ENCODE data around the gene DCLRE1A. TPM values are rescaled to one million over a fixed set of nuclear protein-coding genes. Genes with fewer than 3 reads are reported as not detected.

Gene DCLRE1A
- polyA plus RNA-seq (2013, experiment 1 of 2; ENCODE audit: insufficient read length): 4.5 TPM
- polyA plus RNA-seq (2013, experiment 2 of 2; ENCODE audit: insufficient read length): 4.9 TPM

DNA sequence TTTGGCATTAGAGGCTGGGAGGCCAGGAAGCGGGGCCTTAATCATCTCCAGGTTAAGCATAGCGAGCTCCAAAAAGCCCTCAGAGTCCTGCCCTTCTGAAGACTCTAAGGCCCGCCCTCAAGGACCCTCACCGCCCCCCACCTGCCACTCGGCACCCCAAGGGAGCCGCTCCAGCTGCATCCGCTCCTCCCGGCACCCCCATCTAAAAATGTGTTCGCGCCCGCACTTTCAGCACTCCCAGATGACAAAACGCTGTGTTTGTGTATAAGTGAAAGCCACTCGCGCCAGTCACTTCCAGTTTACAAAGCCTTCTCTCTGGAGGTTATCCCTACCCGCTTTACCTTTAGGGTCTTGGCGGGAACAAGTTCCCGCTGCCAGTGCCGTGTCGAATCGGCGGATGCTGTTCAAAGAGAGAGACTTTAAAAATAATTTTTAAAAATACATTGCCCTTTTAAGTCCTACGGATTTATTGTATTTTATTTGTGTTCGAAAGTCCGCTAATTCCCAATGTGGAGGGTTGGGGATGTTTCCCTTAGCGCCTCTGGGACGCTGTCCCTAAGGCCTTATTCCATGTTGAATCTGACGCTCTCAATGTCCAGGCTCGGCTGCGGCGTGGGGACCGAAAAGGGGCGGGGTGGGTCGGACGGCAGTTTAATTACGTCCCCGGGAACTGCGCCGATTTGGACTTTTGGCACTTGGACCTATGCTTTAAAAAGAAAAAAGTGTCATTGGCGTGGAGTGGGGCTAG is at the start of gene DCLRE1A, which contains the start of gene NHLRC2:
DCLRE1A (minus strand) TSS at position 70 of the 748 bp plus-strand sequence. CDS start 900 bp downstream, outside the sequence.
NHLRC2 (plus strand) TSS at position 649 of the 748 bp plus-strand sequence. CDS start 212 bp downstream, outside the sequence.
- peak; percentile 86 for DNase-seq

DNA sequence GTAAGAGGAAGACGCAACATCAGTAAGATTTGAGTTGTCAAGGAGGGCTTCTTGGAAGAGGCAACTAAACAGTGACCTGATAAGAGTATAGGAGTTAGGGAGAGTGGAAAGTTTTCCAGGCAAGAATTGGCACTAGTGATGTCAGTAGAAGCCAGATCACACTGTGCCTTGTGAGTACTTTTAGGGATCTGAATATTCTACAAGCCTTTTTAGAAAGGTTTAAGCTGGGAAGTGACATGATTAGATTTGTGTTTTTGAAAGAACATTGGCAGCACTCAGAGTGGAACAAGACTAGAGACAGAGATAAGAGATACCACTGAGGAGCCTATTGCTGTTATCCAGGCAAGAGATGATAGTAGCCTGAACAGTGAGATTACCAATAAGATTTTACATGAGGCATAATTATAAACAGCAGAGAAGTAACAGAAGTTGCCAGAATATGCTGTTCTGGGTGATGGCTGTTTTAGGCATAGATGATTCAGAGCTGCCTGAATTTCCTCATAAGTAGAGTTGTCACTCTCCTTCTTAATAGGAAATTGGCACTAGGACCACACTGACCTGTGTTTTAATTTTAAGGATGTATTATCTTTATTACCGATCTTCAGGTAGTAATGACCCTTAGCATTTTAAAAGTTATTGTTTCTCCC is 46.2 kb upstream of the DCLRE1A start:
- DNase-seq: no peak

DNA sequence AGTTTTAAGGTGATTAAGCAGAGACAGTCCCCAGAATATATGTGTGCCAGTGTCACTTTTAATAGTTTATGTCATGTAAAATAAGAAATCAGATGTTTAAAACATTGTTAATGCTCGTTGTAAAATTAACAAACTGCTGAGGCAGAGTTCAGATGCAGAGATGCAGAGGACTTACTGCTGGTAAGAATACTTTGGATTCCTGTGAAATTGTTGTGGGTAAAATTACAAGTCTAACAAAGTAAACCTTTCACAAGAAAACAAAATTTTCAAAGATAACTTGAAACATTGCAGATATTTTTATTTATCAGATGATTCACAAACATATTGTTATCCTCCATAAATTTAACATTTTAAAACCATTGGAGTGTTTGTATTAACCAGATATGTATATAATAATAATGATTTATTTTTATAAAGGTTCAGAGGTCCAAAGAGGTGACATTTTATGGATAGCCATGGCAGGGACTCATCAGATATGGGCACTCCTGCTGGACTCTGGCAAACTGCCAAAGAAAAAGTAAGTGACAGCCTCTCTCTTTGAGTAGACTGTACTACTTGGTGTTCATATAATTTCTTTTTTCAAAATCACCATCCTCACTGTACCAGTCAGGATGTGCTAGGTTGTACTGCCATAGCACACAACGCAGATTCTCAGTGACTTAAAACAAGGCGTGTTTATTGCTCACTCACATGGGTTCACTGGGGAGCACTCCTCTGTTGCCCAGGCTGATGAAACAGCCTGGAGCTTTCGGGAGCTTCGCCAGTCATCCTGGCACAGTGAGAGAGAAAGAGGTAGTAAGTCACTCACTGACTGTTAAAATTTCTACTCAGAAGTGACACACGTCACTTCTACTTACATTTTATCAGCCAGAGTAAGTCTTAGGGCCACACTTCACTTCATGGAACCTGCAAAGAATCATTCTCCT is 44.1 kb upstream of the DCLRE1A start:
- DNase-seq: no peak

DNA sequence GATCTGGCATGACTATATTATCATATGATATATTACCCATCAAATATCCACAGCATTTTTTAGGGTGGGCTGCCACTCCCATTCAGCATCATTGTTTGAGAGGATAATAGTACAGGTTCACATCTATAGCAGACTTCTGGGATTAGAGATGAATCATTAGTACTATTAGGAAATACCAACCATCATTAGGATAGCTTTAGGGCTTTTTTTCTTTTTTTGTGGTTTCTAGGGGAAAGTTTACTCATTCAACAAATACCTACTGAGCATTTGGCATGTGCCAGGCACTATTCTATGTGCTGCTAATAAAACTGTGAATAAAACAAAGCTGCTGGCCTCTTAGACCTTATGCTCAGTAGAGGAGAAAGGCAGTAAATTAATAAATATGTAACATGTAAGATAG is 41.1 kb upstream of the DCLRE1A start:
- DNase-seq: peak; percentile 40

DNA sequence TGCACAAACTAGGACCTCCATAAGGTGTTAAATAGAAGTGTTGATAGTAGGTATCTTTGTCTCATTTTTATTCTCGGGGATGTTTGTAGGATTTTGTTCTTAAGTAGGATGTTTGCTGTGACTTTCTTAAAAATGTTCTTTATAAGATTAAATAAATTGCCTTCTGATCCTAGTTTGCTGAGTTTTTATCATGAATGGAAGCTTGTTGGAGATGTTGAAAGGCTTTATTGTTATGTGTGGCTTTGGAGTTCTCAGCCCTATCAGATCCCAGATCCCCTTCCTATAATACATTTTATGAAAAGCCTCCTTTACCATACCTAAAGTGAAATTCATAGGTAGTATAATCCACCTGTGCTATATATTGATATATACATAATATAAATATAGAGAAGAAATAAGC is 40.7 kb upstream of the DCLRE1A start:
- DNase-seq: no peak

DNA sequence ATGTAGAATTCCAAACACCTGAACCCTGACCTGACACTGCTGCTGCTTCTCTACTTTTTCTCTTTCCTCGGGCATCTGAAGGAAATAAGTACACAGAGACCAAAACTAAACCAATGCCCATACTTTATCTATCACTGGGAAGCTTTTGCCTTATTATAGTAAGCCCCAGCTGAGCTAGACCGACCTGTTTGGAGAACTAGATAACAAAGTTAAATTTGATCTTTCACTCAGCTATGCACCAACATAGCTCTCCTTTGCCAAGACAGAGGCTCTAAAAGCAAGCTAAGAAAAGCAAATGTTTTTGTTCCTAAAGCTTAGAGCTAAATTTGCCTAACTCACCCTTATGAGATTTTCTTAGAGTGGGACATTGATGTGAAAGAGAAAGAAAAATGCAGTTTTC is 39.7 kb upstream of the DCLRE1A start:
- DNase-seq: no peak

DNA sequence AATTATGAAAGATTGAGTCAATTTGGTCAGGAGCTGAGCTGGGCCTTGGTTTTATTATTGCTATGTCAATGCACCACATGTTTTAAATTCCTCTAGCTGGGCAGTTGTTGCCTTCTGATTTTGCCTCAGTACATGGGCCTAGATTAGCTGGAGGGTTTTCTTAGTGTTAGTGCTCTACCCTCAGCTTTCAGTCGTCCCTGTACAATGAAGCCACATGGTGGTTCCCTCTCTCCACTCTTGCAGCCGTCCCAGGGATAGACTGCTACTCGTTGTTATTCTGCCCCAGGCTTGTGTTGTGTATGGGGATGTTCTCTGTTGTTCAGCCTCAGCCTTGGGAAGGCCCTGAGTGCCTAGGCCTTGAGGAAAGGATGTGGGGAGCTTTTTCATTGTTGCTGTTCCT is 37.6 kb upstream of the DCLRE1A start:
- no peak for DNase-seq

DNA sequence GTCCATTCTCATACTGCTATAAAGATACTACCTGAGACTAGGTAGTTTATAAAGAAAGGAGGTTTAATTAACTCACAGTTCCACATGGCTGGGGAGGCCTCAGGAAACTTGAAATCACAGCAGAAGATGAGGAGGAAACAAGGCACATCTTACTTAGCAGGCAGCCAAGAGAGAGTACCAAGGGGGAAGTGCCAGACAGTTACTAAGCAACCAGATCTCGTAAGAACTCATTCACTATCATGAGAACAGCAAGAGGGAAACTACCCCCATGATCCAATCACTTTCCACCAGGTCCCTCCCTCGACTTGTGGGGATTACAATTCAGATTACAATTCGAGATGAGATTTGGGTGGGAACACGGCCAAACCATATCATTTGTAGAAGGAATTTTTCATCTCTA is 36.9 kb upstream of the DCLRE1A start:
- no peak for DNase-seq

DNA sequence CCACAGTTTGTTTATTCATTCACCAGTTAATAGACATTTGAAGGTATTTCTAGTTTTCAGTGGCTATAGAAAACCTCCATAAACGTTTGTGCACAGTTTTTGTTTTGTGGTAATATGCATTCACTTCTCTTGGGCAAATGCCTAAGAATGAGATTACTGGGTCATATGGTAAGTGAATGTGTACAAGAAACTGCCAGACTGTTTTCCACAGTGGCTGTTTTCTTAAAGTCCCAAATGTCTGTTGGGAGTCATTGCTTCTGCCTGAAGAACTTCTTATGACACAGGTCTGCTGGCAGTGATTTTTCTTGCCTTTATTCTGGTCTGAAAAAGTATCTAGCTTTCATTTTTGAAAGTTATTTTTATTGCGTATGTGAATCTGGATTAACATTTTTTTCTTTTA is 36.0 kb upstream of the DCLRE1A start:
- DNase-seq: no peak

DNA sequence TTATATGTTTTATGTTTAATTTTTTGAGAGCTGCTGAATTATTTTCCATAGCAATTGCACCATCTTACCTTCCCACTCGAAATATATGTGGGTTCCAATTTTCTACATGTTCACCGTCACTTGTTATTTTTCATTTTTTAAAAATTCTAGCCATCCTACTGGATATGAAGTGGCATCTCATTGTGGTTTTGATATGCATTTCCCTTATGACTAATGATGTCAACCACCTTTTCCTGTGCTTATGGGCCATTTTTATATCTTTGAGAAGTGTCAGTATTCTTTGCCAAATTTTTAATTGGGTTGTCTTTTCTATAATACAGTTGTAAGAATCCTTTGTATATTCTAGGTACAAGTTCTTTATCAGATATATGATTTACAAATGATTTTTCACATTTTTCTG is 28.4 kb upstream of the DCLRE1A start:
- no peak for DNase-seq

DNA sequence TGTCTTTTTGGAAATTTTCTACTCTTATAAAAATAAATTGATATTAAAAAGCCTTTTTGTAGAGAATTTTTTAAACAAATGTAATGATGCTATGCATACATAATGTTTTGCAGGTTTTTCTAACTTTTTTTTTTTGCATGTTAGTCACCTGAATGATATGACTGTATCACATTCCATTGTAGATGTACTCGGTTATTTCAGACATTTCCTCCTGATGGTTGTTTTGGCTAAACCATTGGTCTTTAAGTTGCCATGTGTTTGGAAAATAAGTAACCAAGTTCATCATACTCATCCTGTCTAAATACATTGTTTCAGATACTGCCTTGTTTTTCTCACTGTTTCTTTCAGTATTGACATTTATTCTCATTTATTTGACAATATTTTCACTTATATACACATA is 26.4 kb upstream of the DCLRE1A start:
- peak; percentile 21 for DNase-seq

DNA sequence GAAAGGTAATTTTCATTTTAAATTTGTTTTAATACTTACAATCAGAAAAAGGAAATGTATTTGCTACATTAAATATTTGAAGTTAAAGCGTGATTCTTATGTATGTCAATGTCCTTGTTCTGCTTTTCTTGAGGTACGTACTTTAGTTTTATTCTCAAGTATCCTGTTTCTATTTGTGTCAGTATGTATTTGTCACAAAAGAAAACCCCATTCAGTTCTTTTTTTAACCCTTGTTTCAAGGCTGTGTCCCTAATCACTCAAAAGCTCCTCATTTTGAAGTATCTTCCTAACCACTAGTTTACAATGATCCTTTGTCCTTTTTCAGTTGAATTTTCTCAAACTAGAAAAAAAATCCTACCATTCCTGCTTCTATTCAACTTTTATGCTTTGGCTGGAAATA is 25.8 kb upstream of the DCLRE1A start:
- DNase-seq: no peak

DNA sequence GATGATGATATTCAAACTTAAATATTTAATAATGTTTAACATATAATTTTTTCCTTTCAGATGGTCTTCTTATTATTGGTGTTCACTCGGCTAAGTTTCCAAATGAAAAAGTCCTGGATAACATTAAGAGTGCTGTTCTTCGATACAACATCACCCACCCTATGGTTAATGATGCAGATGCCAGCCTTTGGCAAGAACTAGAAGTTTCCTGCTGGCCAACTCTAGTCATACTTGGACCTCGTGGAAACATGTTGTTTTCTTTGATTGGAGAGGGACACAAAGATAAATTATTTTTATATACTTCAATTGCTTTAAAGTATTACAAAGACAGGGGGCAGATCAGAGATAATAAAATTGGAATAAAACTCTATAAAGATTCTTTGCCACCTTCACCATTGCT is 22.6 kb upstream of the DCLRE1A start:
- no peak for DNase-seq

DNA sequence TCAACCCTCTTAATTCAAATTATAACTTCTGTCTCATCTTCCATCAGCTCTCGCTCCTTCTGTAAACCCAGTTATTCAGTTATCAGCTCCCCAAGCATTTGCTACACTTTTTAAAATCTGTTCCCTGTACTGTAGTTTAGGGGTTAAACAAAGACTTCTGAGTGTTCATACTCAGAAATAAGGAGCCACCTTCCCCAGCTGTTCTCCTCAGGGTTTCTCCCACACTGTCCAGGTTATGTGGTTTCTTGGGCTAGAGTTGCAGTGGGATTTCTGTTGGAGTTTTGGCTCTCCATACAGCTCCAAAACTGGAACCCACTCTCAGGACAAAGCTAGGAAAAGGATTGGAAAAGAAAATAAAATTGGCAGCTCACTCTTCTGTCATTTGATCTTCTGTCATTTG is 21.3 kb upstream of the DCLRE1A start:
- DNase-seq: no peak

DNA sequence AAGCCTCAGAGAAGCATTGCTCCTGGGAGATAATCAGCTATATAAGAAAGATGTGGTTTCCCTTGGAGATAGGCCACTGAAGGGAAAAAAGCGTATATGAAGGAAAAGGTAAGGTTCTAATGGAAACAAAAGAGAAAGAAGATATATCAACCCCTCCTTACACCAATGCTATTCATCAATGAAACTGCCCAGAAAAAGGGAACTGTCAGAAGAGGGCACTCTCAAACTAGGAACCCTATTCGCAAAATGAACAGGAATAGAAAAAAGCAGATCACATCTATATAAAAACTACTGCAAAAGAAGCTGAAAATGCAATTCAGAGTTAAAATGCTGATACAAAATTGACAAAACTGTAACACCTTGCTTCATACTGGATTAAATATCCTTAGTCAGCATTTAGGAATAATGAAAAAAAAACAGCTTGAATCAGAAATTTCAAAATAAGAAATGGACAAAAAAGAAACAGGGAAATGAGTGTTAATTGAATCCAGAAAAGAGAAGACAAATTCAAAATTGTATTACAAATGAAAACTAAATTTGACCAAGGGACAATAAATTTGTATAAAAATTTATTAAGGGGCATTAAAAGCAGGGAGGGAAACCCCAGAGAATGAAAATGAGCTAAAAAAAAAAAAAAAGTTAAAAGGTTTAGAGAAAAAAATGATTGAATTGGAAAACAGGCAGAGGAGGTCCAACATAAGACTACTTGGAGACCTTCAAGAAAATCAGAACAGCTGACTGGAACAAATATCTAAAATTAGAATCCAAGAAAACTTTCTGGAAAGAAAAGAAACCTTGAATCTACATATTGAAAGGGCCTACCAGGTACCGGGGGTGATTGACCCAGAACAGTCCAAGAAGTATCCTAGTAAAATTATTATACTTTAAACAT is 18.5 kb upstream of the DCLRE1A start:
- no peak for DNase-seq

DNA sequence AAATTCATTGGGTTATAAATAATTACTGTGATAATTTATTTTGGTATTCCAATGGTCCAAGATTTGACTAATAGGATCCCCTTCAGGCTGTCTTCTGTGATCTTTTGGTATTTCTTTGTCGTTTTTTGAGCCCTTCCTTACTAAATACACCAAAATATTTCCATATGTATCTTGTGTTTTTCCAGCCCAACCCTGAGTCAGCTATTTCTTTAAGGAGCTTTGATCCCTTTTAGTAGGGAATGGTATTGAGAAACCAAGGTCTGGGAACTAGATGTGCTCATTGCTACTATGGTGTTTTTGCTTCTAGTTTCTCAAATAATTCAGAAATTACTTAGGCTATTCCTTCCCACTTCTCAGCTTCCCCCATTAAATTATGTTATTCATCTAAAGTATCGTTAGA is 15.9 kb upstream of the DCLRE1A start:
- DNase-seq: no peak

DNA sequence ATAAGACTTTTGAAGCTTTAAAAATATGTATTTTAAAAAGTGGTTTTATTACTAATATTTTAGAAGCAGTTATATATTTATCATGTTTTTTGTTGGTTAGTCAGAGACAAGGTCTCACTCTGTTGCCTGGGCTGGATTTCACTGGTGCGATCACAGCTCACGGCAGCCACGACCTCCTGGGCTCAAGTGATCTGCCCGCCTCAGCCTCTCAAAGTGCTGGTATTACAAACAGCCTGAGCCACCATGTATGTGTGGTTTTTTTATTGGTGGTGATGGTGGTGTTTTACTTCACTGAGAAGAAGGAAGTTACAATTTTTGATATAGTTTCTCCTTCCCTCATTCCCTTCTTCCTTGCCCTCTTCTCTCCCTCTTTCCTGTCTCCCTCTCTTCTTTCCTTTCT is 14.0 kb upstream of the DCLRE1A start:
- DNase-seq: no peak

DNA sequence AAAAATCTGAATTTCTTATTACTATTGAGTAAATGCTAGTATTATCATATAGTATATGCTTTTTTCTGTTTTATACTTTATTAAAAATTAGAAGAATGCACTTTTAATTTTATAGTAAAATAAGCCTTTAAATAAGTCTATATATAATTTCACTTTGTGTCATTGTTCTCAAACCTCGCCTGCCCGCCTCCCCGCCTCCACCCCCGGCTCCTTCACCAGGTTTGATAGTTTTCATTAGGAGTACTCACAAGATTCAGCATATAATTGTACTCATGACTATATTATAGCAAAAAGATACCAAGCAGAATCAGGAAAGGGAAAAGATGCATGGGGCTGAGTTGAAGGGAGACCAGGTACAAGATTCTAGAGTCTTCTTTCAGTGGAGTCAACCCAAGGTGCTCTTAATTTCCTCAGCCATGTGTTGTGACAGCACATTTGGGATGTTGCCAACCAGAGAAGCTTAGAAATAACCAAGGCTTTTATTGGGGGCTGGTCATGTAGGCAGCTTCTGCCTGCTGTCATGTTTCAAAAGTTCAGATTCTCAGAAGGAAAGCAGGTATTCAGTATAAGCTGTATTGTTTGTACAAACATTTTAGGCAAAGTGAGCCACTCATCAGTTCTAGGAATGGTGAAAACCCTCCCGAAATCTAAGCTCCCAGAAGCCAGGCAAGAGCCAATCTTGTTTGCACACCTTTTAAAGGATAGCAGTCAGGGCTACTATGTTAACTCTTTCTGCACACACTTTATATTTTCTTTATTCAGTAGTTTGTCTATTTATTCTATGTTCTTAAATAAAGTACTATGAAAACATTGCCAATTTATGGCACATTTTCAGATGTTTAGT is 12.9 kb upstream of the DCLRE1A start:
- no peak for DNase-seq

DNA sequence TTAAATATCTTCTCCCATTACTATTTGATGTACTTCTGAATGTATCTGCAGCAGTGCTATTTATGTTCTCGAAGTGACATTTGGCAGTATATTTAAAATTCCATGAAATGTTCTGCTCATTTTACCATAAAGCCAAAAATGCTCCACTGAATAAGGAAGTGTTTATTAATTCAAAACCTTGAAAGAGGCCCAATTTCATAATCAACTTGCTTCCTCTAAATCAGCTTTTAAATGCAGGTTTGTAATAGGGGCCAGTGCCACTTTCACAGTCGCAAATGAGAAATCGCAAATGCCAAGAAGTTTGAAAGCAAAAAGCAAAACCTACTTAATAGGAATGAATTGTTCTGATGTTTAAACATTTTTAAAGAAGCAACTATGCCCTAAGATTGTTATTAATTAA is 12.0 kb upstream of the DCLRE1A start:
- no peak for DNase-seq

DNA sequence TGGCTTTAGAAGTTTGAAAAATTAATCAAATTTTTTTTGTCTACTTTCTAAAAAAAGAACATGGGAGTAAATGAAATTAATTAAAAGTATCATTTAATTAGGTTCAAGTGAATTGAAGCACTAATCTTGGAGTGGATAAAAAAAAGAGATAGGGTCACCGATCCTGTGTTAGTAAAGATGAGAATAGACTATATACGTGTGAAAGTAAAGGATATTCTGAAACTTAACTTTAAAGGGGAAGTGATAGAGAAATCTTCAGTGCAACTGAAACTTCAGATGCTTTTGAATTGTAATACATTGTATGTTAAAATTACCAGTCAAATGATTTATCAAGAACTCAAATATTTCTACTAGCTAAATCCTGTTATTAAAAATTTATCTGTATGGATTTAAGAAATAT is 5.4 kb upstream of the DCLRE1A start:
- DNase-seq: no peak

DNA sequence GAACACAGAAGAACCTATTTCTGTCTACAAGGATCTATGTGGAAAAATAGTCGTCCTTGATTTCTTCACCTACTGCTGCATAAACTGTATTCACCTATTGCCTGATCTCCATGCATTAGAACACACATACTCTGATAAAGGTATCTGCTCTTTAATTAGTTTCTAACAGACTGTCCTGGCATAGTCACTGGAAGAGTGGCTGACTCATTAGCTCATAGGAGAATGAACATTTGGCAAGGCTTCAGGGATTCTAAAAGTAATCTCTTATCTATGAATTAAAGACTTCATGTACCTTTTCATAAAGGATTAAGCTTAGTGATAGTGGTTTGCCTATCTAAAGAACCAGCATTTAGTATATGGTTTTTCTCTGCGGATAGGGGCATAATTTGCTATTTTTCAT is 4.7 kb upstream of the DCLRE1A start:
- no peak for DNase-seq
